Right kidney (tissue), 1 donor: ENCODE results near the gene RPGR.

Experiments
- DNase-seq: peaks from one replicate; pipeline ENCODE4 v3.0.0-alpha.2; 2016

RPGR gene

DNA sequence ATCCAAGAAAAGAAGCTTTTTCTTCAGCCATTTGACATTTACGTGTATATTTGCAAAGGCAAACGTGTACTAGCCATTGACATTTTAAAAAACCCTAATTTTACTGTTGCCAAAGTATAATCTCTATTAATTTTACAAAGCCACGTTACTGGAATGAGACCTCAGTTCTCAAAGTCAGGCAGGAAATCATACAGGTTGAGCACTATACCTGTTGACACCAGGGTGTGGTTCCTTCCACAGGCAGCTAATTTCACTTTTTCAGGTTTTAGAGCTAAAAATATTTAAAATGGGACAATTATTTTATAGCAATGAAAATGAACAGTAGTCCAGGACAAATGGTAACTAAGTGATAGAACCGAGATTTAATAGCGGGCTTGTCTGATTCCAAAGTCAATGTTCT is 6.5 kb downstream of the RPGR start:
- no peak for DNase-seq

GRCh38 chrX:38318606-38319005 is 8.7 kb downstream of the RPGR start:
- no peak for DNase-seq

DNA sequence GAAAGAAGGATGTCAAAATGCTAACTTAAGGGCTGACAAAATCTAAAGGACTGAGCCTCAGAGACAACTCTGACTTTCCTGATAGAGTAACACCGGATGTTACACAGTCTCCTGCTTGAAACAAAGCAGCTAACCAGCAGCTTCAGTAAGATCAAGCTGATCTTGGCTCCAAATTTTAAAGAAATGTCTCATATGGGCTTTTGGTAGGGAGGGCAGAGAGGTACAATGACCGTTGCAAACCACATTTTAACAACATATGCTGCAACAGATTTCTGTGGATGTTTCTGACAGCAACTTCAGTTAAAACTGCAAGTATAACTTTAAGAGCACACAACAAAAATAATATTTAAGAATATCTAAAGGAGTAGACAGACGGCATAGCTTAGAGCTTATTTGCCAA is 9.1 kb downstream of the RPGR start:
- DNase-seq, result no peak

GRCh38 chrX:38315186-38315585 is 12.1 kb downstream of the RPGR start:
- DNase-seq, result no peak

- DNase-seq, result no peak
Measured at GRCh38 chrX:38313190-38313589, 14.1 kb downstream of the RPGR start.

GRCh38 chrX:38312436-38312835 is 14.9 kb downstream of the RPGR start:
- DNase-seq, result no peak

DNA sequence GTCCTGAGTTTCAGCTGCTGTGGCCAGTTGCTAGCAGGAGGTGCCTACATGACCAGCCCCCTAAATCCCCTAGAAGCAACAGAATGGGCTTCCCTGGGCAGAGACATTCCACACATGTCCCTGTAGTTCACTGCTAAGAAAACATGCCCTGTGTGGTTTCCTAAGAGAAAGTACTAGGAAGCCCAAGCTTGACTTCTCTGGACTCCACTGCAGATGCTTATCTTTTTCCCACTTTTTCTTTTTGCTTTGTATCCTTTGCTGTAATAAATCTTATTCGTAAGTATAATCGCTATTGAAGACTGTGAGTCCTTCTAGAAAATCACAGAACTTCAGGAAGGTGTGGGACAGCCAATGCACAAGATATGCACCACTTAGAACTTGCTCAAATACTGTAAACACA is 15.6 kb downstream of the RPGR start:
- DNase-seq, result no peak

DNA sequence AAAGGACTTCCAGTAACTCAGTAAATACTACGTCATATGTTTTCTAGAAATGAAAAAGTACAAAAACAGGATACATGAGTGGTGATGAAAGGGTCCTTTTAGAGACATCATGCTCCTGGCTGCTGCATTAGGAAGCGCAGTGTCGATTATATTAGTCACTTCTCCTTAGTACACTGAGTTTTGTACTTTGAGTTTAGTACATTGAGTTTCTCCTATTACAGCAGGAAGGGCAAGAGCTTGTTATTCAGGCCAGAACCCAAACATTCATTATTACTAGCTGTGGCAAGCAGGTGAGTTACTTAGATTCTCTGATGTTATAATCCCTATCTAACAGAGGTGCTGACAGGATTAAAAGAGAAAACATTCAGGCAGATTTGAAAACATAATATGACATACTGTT is 21.3 kb downstream of the RPGR start:
- no peak for DNase-seq

DNA sequence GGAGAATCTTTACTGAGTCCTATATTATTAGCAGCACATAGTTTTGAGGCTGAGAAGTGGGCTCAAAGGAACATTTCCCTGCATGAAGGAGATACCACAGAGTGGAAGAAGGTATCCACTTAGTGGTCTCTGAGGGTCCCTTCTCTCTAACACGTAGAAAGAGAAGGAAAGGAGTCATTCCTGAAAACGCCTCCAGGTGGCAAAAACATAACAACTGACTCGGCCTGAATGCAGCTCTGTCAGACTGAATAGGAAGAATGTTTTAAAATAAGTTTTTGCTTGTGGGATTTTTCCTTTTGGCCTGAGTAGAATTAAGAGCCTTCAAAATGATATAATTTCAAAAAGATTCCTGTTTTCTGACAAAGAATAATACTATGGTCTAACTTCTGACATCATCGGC is 23.3 kb downstream of the RPGR start:
- DNase-seq, result no peak

DNA sequence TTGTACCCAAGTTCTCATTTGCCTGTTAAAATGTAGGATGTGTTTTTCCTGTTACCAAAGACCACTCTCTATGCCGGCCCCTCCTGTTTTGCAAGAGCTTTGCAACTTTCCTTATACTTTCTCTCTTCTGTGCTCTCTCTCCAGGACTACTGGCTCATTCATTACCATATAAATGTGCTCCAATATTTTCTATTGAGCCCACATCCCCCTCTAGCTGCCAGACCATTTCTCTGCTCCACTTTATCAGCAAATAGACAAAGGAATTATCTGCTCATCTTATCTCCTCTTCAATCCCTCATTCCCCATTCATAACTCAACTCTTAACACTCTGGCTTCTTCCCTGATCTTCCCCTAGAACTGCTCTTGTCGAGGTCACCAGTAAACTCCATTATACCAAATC is 33.6 kb downstream of the RPGR start:
- DNase-seq, result no peak

DNA sequence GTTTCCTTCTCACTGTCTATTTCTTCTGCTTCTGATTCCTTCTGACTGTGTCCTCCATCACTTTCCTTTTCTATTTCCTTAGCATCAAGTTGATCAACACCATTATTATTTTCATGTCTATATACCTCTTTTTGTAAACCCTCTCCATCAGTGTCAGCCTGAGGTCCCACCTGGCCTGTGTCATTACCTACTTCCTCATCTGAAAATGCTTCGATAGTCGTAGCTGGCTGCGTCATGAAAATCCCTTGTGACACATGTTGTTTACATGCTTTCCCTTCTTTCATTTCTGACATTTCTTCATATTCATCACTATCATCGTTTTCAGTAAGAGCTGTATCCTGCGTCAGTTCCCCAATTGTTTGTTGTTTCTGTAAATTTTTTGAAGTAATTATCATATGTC is 39.6 kb downstream of the RPGR start:
- DNase-seq, result no peak

DNA sequence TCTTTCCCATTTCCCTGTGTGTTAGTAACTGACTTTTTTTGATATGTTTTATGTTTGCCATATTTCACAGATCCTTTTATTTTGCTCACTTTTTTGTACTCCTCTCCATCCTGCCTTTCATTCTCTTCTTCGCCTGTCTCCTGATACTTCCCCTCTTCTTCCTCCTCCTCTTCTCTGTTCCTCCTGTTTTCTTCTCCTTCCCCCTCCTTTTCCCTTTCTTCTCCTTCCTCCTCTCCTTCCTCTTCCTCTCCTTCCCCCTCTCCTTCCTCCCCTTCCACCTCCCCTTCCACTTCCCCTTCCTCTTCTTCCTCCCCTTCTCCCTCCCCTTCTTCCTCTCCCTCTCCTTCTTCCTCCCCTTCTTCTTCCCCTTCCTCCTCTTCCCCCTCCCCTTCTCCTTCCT is 41.7 kb downstream of the RPGR start:
- no peak for DNase-seq

GRCh38 chrX:38282049-38282448 is 45.3 kb downstream of the RPGR start:
- DNase-seq, result no peak

DNA sequence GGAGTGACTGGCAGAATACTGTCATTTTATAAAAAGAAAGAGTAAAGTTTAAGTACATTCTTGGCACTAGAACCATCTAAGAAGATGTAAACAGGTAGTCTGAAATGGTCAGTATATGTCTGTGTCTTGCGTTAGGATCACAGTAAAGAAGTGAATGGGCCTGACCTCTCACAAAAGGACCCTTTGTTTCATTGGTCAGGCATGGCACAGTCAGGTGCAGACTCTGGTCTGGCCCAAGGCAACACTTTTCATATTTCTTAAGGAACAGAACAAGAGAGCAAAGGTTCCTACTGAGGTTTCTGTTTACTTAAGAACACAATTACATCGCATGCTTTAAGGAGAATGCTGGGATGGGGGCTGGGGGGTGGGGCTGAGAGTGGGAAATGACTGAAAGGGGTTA is 48.1 kb downstream of the RPGR start:
- no peak for DNase-seq

DNA sequence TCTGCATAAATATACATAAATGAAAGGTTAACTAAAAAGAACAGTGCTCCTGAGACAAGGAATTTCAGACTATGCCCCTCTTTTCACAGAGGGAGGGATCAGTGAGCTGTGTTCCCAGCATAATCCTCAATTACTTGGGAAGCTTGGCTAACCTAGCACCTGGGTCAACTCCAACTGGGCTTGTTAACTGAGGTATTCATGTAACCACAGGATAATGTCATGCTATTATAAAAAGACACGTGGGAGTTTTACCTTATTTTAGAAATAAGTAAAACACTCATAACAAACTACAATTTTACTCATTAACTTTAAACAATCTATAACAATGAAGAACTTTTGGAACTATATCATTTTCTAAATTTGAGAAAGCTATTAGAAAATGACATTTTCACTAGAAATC is 48.6 kb downstream of the RPGR start:
- DNase-seq, result no peak

GRCh38 chrX:38277802-38278201 is 49.5 kb downstream of the RPGR start:
- DNase-seq, result no peak

GRCh38 chrX:38277136-38277535 is 50.2 kb downstream of the RPGR start:
- DNase-seq, result no peak

DNA sequence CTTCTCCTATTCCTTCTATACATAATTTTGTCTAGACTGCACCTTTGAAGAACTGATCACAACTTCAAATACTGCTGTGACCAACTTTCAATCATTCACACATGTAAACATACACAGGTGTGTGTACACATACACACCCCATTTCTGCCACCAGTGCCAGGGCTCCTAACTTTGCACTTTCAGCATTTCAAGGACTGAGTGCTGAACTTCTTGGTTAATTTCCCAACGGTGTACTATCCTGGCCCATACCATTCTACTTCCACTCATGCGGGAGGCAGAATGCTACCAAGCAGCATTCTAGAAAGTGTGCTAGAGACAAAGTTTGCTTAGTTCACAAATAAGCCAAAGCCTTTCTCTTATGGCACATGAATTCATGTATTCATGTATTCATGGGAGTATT is 51.2 kb downstream of the RPGR start:
- no peak for DNase-seq

DNA sequence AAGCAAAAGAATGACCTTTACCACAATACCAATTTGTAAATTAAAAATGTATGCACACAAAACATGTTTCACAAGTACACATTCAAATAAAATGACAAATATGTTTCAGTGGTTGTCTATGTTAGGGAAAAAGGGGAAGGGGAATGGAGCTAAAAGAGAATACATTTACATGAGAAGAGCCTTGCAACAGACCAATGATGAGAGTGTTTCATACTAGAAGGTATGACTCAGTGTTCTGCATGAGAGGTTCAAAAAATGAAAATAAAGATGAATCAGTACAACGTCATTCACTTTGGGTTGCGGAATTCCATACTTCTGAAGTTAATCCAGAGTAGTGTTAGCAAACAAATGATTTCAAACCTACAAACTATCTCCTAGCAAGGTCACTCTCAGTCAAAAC is 51.7 kb downstream of the RPGR start:
- no peak for DNase-seq

DNA sequence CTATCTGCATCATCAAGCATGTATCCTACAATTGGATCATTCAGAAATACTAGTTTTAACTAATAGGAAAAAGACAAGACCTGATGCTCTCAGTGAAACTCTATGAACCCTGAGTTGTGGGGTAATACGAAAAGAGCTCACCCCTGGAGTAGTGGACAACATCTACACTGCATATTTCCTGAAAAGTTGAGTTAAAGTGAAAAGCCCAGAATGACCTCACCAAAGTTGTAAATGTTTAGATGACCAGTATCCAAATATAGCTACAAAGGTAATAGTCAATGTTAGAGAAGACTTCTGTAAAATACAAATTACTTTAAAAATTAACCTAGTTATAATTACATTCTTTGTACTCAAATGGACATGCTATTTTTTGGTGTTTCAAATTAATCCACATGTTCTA is 53.9 kb downstream of the RPGR start:
- DNase-seq, result no peak

GRCh38 chrX:38271154-38271716 is 56.1 kb downstream of the RPGR start:
- DNase-seq, result no peak

DNA sequence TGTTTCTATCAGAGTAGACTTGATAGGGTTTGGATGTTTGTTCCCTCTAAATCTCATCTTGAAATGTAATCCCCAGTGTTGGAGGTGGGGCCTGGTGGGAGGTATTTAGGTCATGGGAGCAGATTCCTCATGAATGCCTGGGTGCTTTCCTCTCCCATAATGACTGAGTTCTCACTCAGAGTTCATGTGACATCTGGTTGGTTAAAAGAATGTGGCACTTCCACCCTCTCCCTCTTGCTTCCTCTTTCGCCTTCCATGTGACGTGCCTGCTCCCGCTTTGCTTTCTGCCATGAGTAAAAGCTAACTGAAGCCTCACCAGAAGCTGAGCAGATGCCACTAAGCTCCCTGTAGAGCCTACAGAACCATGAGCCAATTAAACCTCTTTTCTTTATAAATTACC is 59.3 kb downstream of the RPGR start:
- no peak for DNase-seq

DNA sequence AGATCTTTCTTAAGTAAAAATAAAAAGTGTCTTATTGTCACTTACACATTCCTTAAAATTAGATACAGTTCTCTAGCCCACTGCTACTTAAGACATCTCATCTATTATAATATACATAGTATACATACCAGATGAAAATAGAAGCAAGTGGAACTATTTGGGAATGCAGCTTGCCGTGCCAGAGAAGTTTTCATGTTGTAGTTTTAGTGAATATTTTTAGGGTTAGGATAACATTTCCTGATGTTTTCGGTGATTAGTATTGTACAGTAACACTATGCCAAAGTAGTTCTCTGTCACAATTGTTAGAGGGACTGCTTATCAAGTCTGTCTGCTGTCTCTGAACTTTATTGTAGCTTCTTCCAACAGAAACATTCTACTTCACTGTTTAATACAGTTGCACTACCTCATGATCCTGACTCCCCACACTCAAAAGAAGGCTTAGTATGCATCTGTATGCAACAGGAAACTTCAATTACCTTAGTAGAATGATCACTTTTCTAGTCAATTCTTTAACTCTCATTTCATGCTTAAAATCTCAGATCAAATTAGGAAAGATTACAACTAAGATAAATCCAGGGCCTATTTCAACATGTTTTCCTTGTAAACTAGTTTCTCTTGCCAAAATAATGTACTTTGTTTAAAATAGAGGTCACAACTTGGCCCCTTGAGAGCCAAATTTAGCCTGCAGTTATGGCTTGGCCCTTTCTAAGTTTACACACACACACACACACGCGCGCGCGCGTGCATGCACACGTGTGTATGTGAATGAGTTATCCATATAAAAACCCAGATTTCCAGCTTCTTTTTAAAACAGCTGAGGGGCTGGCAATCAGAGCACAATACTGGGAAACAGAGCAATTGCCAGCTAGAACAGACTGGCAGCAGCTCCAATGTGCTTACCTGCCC is 64.3 kb downstream of the RPGR start:
- DNase-seq, result no peak

- no peak for DNase-seq
Measured at GRCh38 chrX:38260231-38260630, 67.1 kb downstream of the RPGR start.
